Urinary bladder (tissue), 4 donors: ENCODE measurements around the gene PCP4. TPM values are rescaled to one million over a fixed set of nuclear protein-coding genes. Genes with fewer than 3 reads are reported as not detected.

Source experiments
- DNase-seq: peaks from one replicate; pipeline ENCODE4 v3.0.0-alpha.2; 2015; ENCODE audit errors: extremely low spot score
- H3K27ac ChIP-seq: one replicate; pipeline ENCODE4 v1.5.1; 2013; ENCODE audit warnings: low read depth, mild to moderate bottlenecking, moderate library complexity
- H3K36me3 ChIP-seq: one replicate; pipeline ENCODE4 v1.6.1; 2013; ENCODE audit warnings: mild to moderate bottlenecking, moderate library complexity; ENCODE audit not compliant: insufficient read depth
- H3K4me1 ChIP-seq: one replicate; pipeline ENCODE4 v1.6.1; 2013; ENCODE audit warnings: mild to moderate bottlenecking, moderate library complexity; ENCODE audit not compliant: insufficient read depth
- H3K4me3 ChIP-seq: one replicate; pipeline ENCODE4 v1.5.1; 2013; ENCODE audit warnings: low read depth, low read length
- WGBS: extraction: QIAGEN DNeasy Blood & Tissue Kit; methylation state at CpG from one replicate; pipeline ENCODE4 v1.1.7; 2013; 5-methylcytosine and 5-hydroxymethylcytosine counted together
- polyA plus RNA-seq: library from polyadenylated mRNA; stranded (reverse); fragments of 200-250 nt; gene quantifications from one replicate; pipeline ENCODE4 v1.2.3, GENCODE V29; 2013
- total RNA-seq: library from RNA; depleted of rRNA; stranded (reverse); fragments of >200 nt; gene quantifications from one replicate; pipeline ENCODE4 v1.2.3, GENCODE V29; 2014
- donor health status: healthy with polysubstance abuse.
- donor health status: healthy.

The PCP4 gene
- total RNA-seq (14.2 TPM), polyA plus RNA-seq (725 TPM)

- 5% methylated on average over 14 of the region's 14 CpGs for WGBS
- Histone ChIP-seq H3K36me3 (no peaks in the 10 kb centered on the region), H3K4me3 (no peak within 1 kb of the TSS), H3K4me1 (no peaks in the 10 kb centered on the region), H3K27ac (no peak within 1 kb of the TSS)
- no peak for DNase-seq
Observed at GRCh38 chr21:39867198-39867650, at the start of gene PCP4. Gene PCP4 (plus strand): TSS chr21:39867438. CDS start chr21:39867502, 64 bp downstream.

- H3K4me3 ChIP-seq = no peak overlapping the region
- H3K27ac ChIP-seq = no peak overlapping the region
- DNase-seq = no peak
- 75% methylated on average over 2 of the region's 2 CpGs for WGBS
- no peaks in the 10 kb centered on the region for H3K4me1 ChIP-seq
- no peaks in the 10 kb centered on the region for H3K36me3 ChIP-seq
Observed at GRCh38 chr21:39818557-39818956, 48.7 kb upstream of the PCP4 start.

DNA sequence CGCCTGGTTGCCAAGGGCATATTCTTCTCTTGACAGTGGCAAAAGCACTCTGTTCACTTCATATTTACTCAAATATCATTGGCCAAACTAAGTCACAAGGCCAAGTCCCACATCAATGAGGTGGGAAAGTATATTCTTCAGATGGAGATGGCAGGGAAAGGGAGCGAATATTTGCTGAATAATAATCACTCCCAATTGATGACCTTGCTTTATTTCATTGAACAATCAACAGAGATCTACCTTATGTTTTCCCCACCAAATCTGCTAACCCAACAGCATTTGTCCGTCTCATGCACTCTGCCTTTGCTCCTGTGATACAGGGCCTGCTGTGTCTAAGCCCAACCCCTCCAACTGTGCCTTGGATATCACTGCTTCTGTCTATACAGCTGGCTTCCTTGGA is 45.2 kb upstream of the PCP4 start:
- H3K4me1 ChIP-seq = no peaks in the 10 kb centered on the region

DNA sequence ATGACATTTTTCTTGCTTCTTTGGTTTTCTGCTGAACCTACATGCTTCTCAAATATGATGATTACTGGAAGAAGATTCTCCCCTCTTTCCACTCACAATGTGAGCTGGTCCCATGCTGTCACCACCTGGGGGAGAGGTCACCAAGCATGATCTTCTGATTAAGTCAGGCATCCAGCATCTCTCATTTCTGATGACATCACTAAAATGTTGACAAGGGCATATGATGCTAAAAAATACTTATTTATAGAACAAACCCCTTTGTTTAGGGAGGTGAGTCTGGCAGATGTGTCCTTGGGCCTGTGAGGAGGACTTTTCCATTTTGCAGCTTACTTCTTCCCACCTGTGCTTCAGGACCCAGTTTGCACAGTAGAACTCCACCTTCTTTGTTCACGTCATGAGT is 42.0 kb upstream of the PCP4 start:
- no peak overlapping the region for H3K27ac ChIP-seq
- no peaks in the 10 kb centered on the region for H3K36me3 ChIP-seq
- DNase-seq = no peak
- 35% methylated on average over 1 of the region's 1 CpG for WGBS
- H3K4me1 ChIP-seq = no peaks in the 10 kb centered on the region
- H3K4me3 ChIP-seq = no peak overlapping the region

More for the DNA sequence above, 45.2 kb upstream of the PCP4 start:
- DNase-seq = no peak
- Histone ChIP-seq H3K4me3 (no peak overlapping the region), H3K36me3 (no peaks in the 10 kb centered on the region), H3K27ac (no peak overlapping the region)
- 89% methylated on average over 3 of the region's 3 CpGs for WGBS

DNA sequence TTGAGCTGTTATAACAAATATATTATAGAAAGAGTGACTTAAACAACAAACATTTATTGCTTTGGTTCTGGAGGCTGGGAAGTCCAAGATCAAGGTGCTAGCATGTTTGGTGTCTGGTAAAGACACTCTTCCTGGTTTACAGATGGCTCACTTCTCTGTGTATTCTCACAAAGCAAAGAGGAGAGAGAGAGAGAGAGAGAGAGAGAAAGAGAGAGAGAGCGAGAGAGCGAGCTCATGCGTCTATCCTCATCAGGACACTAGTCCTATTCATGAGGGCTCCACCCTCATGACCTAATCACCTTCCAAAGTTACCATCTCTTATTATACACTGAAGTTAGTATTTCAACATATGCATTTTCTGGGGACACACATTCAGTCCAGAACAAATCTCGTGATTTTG is 32.7 kb upstream of the PCP4 start:
- 60% methylated on average over 4 of the region's 4 CpGs for WGBS
- no peaks in the 10 kb centered on the region for H3K36me3 ChIP-seq
- no peaks in the 10 kb centered on the region for H3K4me1 ChIP-seq
- no peak overlapping the region for H3K27ac ChIP-seq
- no peak overlapping the region for H3K4me3 ChIP-seq
- no peak for DNase-seq

DNA sequence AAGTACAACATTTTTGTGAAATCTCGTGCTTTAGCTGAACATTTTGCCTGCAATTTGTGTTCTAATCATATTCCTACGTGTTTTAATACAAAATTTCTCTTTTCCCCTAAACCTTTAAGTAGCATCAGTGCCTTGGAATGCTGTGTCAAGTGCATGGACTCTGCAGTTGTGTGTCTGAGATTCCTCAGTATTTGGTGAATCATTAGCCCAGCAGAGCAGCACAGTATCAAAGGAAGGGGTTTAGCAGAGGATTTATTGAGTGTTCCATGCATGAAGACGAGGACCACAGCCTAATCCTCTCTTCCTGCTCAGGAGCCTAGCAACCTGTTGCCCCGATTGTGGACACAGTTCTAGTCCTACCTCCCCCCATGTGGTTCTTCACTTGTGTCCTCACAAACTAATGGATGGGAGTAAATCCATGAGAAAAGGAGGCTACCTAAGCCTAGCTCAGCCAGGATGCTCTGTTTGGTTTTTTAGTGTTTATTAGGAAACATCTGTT is 29.3 kb upstream of the PCP4 start:
- Histone ChIP-seq H3K4me3 (no peak overlapping the region), H3K36me3 (no peaks in the 10 kb centered on the region), H3K27ac (no peak overlapping the region), H3K4me1 (no peaks in the 10 kb centered on the region)
- 52% methylated on average over 4 of the region's 4 CpGs for WGBS
- DNase-seq = no peak

DNA sequence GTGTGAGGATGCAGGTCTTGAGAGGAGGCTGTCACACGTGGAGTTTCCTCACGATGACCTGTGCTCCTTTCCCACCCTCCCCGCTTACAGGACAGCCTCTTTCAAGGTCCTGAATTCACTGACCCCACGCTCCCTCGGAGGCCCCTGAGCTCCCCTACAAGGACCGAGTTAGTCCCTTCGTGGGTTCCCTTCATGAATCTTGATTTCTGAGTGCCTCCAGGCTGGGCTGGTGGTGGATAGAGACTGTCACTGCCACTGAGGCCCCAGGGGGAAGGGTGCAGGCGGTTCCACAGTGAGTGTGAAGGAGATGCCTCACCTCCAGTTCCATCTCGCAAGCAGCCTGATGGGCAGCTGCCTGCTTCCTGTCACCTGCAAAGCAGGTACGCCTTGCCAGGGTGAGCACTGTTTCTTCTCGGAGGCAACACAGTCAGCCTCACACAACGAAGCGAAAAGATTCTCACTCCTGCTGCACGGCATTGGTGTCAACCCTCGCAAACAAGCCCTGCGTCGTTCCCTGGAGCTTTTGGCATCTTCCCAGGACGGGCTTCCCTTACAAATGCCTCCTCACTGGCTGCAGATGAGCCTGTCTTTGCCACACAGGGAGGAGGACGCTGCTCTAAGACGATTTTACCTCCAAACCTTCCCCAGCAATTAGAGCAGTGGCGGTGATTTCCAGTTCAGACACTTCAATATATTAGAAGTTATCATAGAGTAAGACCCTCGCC is 26.7 kb upstream of the PCP4 start:
- Histone ChIP-seq H3K36me3 (no peaks in the 10 kb centered on the region), H3K27ac (no peak overlapping the region), H3K4me3 (no peak overlapping the region), H3K4me1 (no peaks in the 10 kb centered on the region)
- WGBS = 62% methylated on average over 22 of the region's 22 CpGs
- no peak for DNase-seq

GRCh38 chr21:39842741-39843459 is 24.3 kb upstream of the PCP4 start:
- Histone ChIP-seq H3K36me3 (no peaks in the 10 kb centered on the region), H3K27ac (no peak overlapping the region), H3K4me3 (no peak overlapping the region), H3K4me1 (no peaks in the 10 kb centered on the region)
- 84% methylated on average over 14 of the region's 14 CpGs for WGBS
- DNase-seq = no peak

GRCh38 chr21:39843483-39843882 is 23.8 kb upstream of the PCP4 start:
- 89% methylated on average over 4 of the region's 4 CpGs for WGBS

DNA sequence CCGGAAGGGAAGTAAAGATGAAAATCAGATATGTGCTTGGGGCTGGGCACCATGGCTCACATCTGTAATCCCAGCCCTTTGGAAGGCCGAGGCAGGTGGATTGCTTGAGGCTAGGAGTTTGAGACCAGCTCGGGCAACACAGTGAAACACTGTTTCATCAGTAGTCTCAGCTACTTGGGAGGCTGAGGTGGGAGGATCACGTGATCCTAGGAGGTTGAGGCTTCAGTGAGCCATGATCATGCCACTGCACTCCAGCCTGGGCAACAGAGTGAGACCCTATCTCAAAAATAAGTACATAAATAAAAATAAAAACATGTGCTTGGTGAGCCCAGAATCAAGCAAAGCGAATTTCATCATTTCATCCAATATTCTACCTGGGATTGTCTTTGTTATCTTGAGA is 23.3 kb upstream of the PCP4 start:
- Histone ChIP-seq H3K27ac (no peak overlapping the region), H3K4me1 (no peaks in the 10 kb centered on the region), H3K36me3 (no peaks in the 10 kb centered on the region), H3K4me3 (no peak overlapping the region)
- 85% methylated on average over 5 of the region's 5 CpGs for WGBS
- DNase-seq = no peak

More at GRCh38 chr21:39843483-39843882, 23.8 kb upstream of the PCP4 start:
- no peak overlapping the region for H3K27ac ChIP-seq
- no peak for DNase-seq
- no peak overlapping the region for H3K4me3 ChIP-seq
- H3K36me3 ChIP-seq = no peaks in the 10 kb centered on the region
- no peaks in the 10 kb centered on the region for H3K4me1 ChIP-seq

GRCh38 chr21:39845571-39846130 is 21.6 kb upstream of the PCP4 start:
- Histone ChIP-seq H3K4me3 (no peak overlapping the region), H3K4me1 (no peaks in the 10 kb centered on the region), H3K36me3 (no peaks in the 10 kb centered on the region), H3K27ac (no peak overlapping the region)
- no peak for DNase-seq
- WGBS = 72% methylated on average over 6 of the region's 6 CpGs

- Histone ChIP-seq H3K4me3 (no peak overlapping the region), H3K4me1 (no peaks in the 10 kb centered on the region), H3K36me3 (no peaks in the 10 kb centered on the region), H3K27ac (no peak overlapping the region)
- WGBS = 89% methylated on average over 6 of the region's 6 CpGs
- DNase-seq = no peak
Observed at GRCh38 chr21:39847877-39848276, 19.4 kb upstream of the PCP4 start.

DNA sequence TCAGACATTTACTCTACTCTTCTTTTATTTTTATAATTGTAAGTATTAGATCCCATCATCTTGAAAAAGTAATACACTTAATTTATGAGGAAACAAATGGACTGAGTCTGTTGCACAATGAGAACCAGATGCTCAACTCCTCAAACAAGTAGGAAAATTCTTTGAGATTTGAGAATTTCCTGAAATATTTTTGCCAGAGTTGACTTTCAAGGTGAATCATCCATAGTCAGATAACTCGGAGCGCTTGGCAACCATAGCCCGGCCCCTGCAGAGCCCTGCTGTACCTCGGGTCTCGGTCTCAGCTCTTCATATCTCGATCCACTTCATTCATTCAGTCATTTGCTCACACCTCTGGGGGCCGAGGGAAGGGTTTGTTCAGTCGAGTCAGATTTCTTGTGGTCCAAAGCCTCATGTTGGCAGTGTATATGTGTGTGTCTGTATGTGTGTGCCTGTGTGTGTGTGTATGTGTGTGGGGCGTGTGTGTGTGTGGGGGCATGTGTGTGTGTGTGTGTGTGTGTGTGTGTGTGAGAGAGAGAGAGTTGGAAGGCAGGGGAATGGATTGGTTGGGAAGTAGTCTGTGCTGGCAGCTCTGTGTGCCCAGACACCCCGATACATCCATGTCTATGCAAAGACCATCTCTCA is 18.1 kb upstream of the PCP4 start:
- H3K4me3 ChIP-seq = no peak overlapping the region
- H3K27ac ChIP-seq = no peak overlapping the region
- WGBS = 73% methylated on average over 10 of the region's 10 CpGs
- DNase-seq = no peak
- H3K36me3 ChIP-seq = no peaks in the 10 kb centered on the region
- H3K4me1 ChIP-seq = no peaks in the 10 kb centered on the region
